ENCODE measurements around the gene FAM240B.

DNA sequence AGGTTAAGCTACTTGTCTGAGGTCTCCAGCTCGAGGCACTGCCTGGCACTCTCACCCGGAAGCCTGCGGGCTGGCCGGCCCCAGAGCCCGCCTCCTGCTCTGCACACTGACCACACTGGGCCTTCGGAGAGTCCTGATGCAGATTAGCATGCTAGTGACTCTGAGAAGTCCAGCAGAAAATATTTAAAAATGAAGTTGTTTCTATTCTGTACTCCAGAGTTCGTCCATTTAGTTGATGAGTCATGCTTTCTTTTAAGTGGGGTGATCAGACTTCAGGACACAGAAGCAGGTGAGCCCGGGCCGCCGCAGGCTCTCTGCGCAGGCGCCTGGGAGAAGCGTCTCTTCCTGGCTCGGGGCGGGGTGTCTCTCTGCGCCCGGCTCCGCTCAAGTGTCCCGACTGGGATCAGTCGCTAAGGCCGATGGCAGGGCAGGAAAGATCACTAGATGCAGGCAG lies 32.5 kb downstream of the FAM240B start:
- TF ChIP-seq, protein P1, sequence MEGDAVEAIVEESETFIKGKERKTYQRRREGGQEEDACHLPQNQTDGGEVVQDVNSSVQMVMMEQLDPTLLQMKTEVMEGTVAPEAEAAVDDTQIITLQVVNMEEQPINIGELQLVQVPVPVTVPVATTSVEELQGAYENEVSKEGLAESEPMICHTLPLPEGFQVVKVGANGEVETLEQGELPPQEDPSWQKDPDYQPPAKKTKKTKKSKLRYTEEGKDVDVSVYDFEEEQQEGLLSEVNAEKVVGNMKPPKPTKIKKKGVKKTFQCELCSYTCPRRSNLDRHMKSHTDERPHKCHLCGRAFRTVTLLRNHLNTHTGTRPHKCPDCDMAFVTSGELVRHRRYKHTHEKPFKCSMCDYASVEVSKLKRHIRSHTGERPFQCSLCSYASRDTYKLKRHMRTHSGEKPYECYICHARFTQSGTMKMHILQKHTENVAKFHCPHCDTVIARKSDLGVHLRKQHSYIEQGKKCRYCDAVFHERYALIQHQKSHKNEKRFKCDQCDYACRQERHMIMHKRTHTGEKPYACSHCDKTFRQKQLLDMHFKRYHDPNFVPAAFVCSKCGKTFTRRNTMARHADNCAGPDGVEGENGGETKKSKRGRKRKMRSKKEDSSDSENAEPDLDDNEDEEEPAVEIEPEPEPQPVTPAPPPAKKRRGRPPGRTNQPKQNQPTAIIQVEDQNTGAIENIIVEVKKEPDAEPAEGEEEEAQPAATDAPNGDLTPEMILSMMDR (IDR thresholded peaks at IDR 0.05; ENCODE audit: low read length), result no peak
- no peak for TF ChIP-seq EZH2 (IDR thresholded peaks at IDR 0.05; ENCODE audit: borderline replicate concordance, low read length)

Measured in OCI-LY1 (cell line).